Endothelial cell of umbilical vein (primary cell): ENCODE results near the gene SLC30A3.

Experiments used
- CTCF ChIP-seq, 2 donors: IDR thresholded peaks; 1 replicate in 1 of 2; 2 replicates in 1 of 2; pipeline ENCODE4 v1.5.1; 2011; ENCODE audit warnings: low read length in 2 of 2, mild to moderate bottlenecking in 2 of 2, moderate library complexity in 2 of 2, control low read depth in 1 of 2, inconsistent platforms in 1 of 2, low read depth in 1 of 2; ENCODE audit not compliant: insufficient read depth in 1 of 2; ENCODE audit errors: extremely low read depth in 1 of 2
- EZH2 ChIP-seq: IDR thresholded peaks from 2 replicates; pipeline ENCODE4 v1.6.1; 2012; ENCODE audit warnings: borderline replicate concordance, low read depth, mild to moderate bottlenecking, moderate library complexity, low read length, inconsistent platforms; ENCODE audit not compliant: severe bottlenecking
- FOS ChIP-seq: IDR thresholded peaks from 2 replicates; pipeline ENCODE4 v1.6.1; 2011; ENCODE audit warnings: mild to moderate bottlenecking, low read length, moderate library complexity, borderline replicate concordance; ENCODE audit not compliant: insufficient read depth
- JUN ChIP-seq: IDR thresholded peaks from 2 replicates; pipeline ENCODE4 v1.6.1; 2011; ENCODE audit warnings: borderline replicate concordance, low read depth; ENCODE audit not compliant: insufficient read length, insufficient read depth
- POLR2A ChIP-seq: IDR thresholded peaks from 2 replicates; pipeline ENCODE4 v1.6.1; 2012; ENCODE audit warnings: low read depth, mild to moderate bottlenecking, control low read depth, low read length
- POLR2AphosphoS5 ChIP-seq: IDR thresholded peaks from 2 replicates; pipeline ENCODE4 v1.6.1; 2012; ENCODE audit warnings: low read depth, mild to moderate bottlenecking, control low read depth, low read length, moderate library complexity; ENCODE audit not compliant: insufficient read depth

DNA sequence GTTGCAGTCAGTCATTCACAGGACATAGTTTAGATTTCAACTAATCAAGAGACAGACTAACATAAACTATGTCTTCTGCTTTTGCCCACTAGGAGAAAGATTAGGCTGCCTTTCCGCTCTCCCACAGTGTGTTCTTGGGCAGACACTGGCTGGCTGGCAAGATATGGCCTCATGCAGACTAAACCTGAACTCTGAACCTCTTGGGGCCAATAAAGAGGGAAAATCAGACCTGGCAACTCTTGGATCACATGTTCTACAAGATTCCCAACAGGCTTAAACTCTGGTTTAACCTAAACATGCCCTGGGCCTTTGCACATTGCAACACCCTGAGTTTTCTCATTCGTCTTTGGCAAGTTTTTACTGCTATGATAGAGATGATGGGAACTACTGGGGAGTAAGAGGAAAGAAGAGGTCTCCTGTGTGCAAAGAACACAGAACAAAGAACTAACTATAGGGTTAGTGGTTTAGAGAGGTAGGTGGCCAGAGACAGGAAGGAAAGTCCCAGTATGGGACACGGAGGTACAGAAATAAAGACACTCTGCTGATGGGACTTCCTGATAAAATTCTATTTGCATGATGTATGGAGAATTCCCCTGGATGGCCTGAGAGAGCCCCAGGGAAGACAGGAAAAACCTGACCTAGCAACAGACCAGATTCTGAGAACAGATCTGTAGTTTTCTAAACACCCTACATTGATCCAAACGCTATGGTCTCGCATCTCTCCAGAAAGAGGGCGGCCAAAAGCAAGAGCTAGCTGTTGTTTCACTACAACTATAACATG, 53.0 kb downstream of the SLC30A3 start:
- TF ChIP-seq CTCF (IDR thresholded peaks at IDR 0.05; ENCODE audit: extremely low read depth in 1 of 2, insufficient read depth in 1 of 2, low read depth in 1 of 2, low read length in 2 of 2) (no peak), POLR2AphosphoS5 (no peak), FOS (no peak), POLR2A (no peak), EZH2 (no peak), JUN (no peak)
